Common myeloid progenitor, CD34-positive (primary cell): ENCODE results near the gene SVIL.
"Not testable (repeated sequence)": the region's sequence is repeated elsewhere in the genome, so short reads cannot be mapped to it uniquely, and the experiment has no call there.

ENCODE experiments used
- CTCF ChIA-PET: fragments of 350-600 bp; sonication (Branson Sonifier 250); formaldehyde crosslinking; loops from one replicate; lab custom pipeline; 2021; ENCODE audit warnings: antibody characterized with exemption; lab: Charles Lee
- POLR2A ChIA-PET: fragments of 350-600 bp; sonication (Branson Sonifier 250); formaldehyde crosslinking; loops from one replicate; lab custom pipeline; 2021; ENCODE audit warnings: antibody characterized with exemption; lab: Charles Lee
- DNase-seq, 3 donors: peaks; one replicate each; pipeline versions ENCODE4 v3.0.0 to v3.0.0-alpha.2; 2013
- H3K27ac ChIP-seq, 2 experiments: 1 replicate in 1 of 2; 2 replicates in 1 of 2; pipeline ENCODE4 v1.7.0; 2013; ENCODE audit warnings: inconsistent platforms in 2 of 2, low read length in 2 of 2, mild to moderate bottlenecking in 2 of 2, low read depth in 1 of 2, moderate library complexity in 1 of 2; ENCODE audit not compliant: severe bottlenecking in 2 of 2, insufficient read depth in 1 of 2, poor library complexity in 1 of 2
- H3K27me3 ChIP-seq, 5 experiments: replicated peaks in 2 of 5; 1 replicate in 3 of 5; 2 replicates in 2 of 5; pipeline versions ENCODE4 v1.6.1 to v1.7.0; 2013; ENCODE audit warnings: low read length in 4 of 5, mild to moderate bottlenecking in 2 of 5, moderate library complexity in 2 of 5, inconsistent platforms in 1 of 5; ENCODE audit not compliant: insufficient read depth in 5 of 5, control insufficient read depth in 4 of 5
- H3K36me3 ChIP-seq, 4 experiments: 1 replicate in 2 of 4; 2 replicates in 2 of 4; pipeline versions ENCODE4 v1.6.1 to v1.7.0; 2013; ENCODE audit warnings: low read length in 3 of 4, control low read depth in 1 of 4, mild to moderate bottlenecking in 1 of 4; ENCODE audit not compliant: control insufficient read depth in 4 of 4, insufficient read depth in 4 of 4
- H3K4me1 ChIP-seq, 4 experiments: 1 replicate in 3 of 4; 2 replicates in 1 of 4; pipeline versions ENCODE4 v1.6.1 to v1.7.1; 2013; ENCODE audit warnings: low read length in 3 of 4, mild to moderate bottlenecking in 3 of 4, control low read depth in 1 of 4, inconsistent platforms in 1 of 4, moderate library complexity in 1 of 4; ENCODE audit not compliant: control insufficient read depth in 4 of 4, insufficient read depth in 4 of 4; ENCODE audit errors: control extremely low read depth in 1 of 4
- H3K4me3 ChIP-seq, 7 experiments: 1 replicate in 4 of 7; 2 replicates in 3 of 7; pipeline versions ENCODE4 v1.5.1 to v1.7.0; 2013; ENCODE audit warnings: mild to moderate bottlenecking in 7 of 7, low read length in 6 of 7, moderate library complexity in 6 of 7, inconsistent platforms in 2 of 7, low read depth in 2 of 7, control low read depth in 1 of 7; ENCODE audit not compliant: insufficient read depth in 4 of 7, control insufficient read depth in 1 of 7; ENCODE audit errors: extremely low read depth in 1 of 7
- H3K9me3 ChIP-seq, 5 experiments: 1 replicate in 4 of 5; 2 replicates in 1 of 5; pipeline versions ENCODE4 v1.6.1 to v1.7.1; 2013; ENCODE audit warnings: low read length in 4 of 5, mild to moderate bottlenecking in 2 of 5, inconsistent platforms in 1 of 5, low read depth in 1 of 5, moderate library complexity in 1 of 5; ENCODE audit not compliant: control insufficient read depth in 4 of 5, insufficient read depth in 2 of 5; ENCODE audit errors: control extremely low read depth in 1 of 5
- WGBS: methylation state at CpG from one replicate; pipeline ENCODE4 v1.1.5; 2013; ENCODE audit not compliant: insufficient coverage; 5-methylcytosine and 5-hydroxymethylcytosine counted together

The SVIL gene

DNA sequence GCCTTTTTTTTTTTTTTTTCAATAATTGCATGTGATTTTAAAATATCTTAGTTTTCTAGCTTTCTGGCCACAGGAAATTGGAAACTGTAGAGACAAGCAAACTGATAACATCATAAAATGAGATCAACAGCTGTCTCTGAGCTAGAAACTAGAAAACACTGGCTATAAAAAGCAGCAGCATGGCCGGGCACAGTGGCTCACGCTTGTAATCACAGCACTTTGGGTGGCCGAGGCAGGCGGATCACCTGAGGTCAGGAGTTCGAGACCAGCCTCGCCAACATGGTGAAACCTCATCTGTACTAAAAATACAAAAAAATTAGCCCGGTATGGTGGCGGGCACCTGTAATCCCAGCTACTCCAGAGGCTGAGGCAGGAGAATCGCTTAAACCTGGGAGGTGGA, 81.7 kb downstream of the SVIL start:
- POLR2A ChIA-PET, H3K27ac ChIP-seq: not testable (repeated sequence)
- CTCF ChIA-PET: interaction anchor here (1.3 kb wide), 1 partner anchor 38 kb away, joined by 3 read pairs; no protein-coding TSS in a partner anchor

DNA sequence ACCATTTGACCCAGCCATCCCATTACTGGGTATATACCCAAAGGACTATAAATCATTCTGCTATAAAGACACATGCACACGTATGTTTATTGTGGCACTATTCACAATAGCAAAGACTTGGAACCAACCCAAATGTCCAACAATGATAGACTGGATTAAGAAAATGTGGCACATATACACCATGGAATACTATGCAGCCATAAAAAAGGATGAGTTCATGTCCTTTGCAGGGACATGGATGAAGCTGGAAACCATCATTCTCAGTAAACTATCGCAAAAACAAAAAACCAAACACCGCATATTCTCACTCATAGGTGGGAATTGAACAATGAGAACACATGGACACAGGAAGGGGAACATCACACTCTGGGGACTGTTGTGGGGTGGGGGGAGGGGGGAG, 85.3 kb downstream of the SVIL start:
- H3K4me3 ChIP-seq, H3K27me3 ChIP-seq, CTCF ChIA-PET, H3K9me3 ChIP-seq, H3K27ac ChIP-seq, POLR2A ChIA-PET, DNase-seq, H3K4me1 ChIP-seq: not testable (repeated sequence)
- no CpG with 5 or more reads among the region's 3 CpGs for WGBS
- H3K36me3 ChIP-seq: peaks cover 3 to 29% (median 10%) of the 10 kb centered on the region in 4 experiments

More for the DNA sequence above, 81.7 kb downstream of the SVIL start:
- H3K4me1 ChIP-seq, H3K27me3 ChIP-seq, H3K9me3 ChIP-seq, H3K4me3 ChIP-seq, DNase-seq: not testable (repeated sequence)
- H3K36me3 ChIP-seq: peaks cover 2 to 32% (median 10%) of the 10 kb centered on the region in 4 experiments
- 100% methylated on average over 6 of the region's 9 CpGs for WGBS

DNA sequence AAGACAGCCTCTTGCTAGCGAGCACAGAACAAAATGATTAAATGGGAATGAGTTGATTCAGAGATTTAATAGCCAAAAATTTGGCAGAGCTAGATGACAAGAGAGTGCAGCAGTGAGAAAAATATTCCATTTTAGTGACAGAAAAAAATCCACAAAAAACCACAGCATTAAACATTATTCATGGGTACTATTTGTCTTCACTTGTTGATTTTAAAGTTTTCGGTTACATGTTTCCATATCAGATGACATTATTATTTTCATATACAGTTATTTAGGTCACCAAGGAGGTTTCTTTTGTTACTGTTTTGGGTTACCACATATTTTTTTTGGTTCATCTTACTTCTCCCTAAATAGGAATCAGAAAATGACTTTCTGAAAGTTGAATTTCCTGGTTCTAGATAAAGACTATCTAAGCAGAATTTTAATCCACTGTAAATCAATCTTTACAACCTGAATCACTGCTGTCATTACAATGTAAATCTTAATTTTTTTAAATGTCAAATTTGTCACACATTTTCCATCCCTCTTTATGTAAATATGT, 87.9 kb downstream of the SVIL start:
- DNase-seq: no peak
- Histone ChIP-seq H3K4me1 (peaks cover 0 to 2% (median 0%) of the 10 kb centered on the region in 4 experiments), H3K4me3 (no peak overlapping the region), H3K27me3 (no peaks in the 10 kb centered on the region), H3K27ac (no peak overlapping the region), H3K36me3 (peaks cover 2 to 19% (median 7%) of the 10 kb centered on the region in 4 experiments), H3K9me3 (no peaks in the 10 kb centered on the region)
- POLR2A ChIA-PET: no interaction called here
- 100% methylated on average over 1 of the region's 2 CpGs for WGBS
- CTCF ChIA-PET: no interaction called here

DNA sequence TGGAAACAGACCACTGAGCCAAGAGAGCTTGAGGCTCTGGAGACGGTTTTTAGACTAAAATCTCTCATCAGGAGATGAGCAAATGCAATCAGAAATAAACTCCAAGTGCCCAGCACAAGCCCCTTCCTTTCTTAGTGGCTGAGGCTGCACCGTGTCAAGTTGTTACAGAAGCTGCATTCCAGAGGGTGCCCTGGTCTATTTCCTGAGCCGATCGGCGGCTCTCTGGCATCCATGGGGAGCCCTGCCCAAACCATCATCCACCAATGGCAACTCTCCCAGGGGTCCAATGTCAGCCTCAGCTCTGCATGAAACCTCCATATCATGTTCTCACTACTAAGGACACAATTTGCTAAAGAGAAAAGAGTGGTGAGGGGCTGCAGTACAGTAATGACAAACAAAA, 89.6 kb downstream of the SVIL start:
- H3K27me3 ChIP-seq: no peaks in the 10 kb centered on the region
- ChIA-PET POLR2A (no interaction called here), CTCF (interaction anchor here (0.6 to 1.0 kb wide), 2 partner anchors 10 to 28 kb away, joined by 4 to 5 read pairs; no protein-coding TSS in a partner anchor)
- no peaks in the 10 kb centered on the region for H3K9me3 ChIP-seq
- peaks cover 0 to 2% (median 0%) of the 10 kb centered on the region in 4 experiments for H3K4me1 ChIP-seq
- no peak for DNase-seq
- WGBS: 98% methylated on average over 5 of the region's 5 CpGs
- H3K4me3 ChIP-seq: no peak overlapping the region
- H3K36me3 ChIP-seq: peaks cover 0 to 4% (median 3%) of the 10 kb centered on the region in 4 experiments
- no peak overlapping the region for H3K27ac ChIP-seq

DNA sequence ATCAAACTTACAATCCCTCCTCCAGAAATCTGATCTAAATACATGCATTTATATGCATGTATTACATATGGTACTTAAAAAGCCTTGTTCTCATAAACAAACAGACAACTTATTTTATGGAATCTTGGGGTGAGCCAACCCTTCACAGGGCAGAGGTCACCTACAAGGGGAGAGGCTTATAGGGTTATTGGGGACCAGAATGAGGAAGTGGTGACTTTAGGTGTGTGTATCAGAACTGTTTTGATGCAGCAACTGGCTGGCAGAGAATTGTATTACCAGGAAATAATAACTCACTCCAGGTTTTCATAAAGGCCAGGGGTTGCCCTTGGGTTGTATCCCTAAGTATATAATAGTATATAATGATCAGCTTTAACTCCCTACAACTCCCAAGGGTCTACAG, 91.1 kb downstream of the SVIL start:
- Histone ChIP-seq H3K4me1 (peaks cover 0 to 2% (median 0%) of the 10 kb centered on the region in 4 experiments), H3K27ac (no peak overlapping the region), H3K4me3 (no peak overlapping the region), H3K9me3 (no peaks in the 10 kb centered on the region), H3K27me3 (no peaks in the 10 kb centered on the region), H3K36me3 (peaks cover 0 to 4% (median 3%) of the 10 kb centered on the region in 4 experiments)
- ChIA-PET POLR2A (interaction anchor here (0.6 kb wide), 1 partner anchor 11 kb away, joined by 3 read pairs; no protein-coding TSS in a partner anchor), CTCF (interaction anchor here (0.8 kb wide), 1 partner anchor 8 kb away, joined by 3 read pairs; no protein-coding TSS in a partner anchor)
- no peak for DNase-seq

DNA sequence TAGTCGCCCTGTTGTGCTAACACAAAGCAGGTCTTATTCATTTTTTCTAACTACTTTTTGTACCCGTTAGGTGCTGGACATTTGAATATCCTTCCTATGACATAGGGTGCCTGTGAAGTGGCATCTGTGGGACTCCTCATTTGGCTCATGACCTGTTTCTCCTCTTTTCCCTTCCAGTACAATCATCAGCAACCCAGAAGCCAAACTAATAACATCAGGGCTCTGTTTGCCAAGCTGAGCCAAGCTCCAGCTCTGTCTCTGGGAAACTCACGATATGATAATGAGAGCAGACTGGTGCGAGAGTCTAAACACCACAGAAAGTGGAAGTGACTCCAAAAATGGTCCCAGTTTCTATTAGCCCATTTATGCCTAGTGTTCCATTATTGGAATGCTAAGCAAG, 92.0 kb downstream of the SVIL start:
- ChIA-PET CTCF (no interaction called here), POLR2A (no interaction called here)
- peaks cover 0 to 7% (median 2%) of the 10 kb centered on the region in 4 experiments for H3K36me3 ChIP-seq
- no peaks in the 10 kb centered on the region for H3K4me1 ChIP-seq
- no peak overlapping the region for H3K27ac ChIP-seq
- no peaks in the 10 kb centered on the region for H3K9me3 ChIP-seq
- H3K27me3 ChIP-seq: no peaks in the 10 kb centered on the region
- DNase-seq: no peak
- WGBS: 95% methylated on average over 3 of the region's 4 CpGs
- H3K4me3 ChIP-seq: no peak overlapping the region

DNA sequence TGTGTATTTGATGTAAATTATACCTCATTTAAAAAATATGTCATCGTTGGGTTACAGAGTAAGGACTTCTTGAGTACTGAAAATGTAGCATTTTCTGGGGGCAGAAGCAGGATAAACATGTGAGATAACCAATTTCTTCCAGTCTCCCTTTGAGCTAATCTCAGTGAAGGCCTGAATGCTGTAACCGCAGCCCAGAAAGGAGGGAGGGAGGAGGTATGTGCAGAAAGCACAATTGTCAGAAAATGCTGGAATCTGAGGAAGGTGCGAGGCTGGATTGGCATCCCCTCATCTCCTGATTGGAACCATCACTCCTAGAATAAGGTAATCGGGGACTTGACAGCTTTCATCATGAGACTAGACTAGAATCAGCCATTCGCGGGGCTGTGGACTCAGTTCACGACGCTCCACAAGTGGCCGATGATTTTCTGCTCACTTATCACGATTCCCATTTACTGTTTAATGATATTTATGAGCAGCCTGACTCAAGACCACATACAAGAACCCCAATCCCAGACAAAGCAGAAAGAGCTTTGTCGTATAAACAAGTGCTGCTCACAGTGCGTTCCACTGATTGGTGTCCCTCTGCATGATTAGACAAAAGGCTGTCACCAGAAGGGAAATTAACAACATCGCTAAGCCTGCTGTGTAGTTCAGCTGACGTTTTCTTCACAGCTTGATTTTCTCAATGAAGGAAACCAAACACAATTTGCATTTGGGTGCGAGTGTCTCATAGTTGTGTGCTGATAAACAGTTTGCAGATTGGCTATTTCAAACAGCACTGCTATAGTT, 93.2 kb downstream of the SVIL start:
- no peaks in the 10 kb centered on the region for H3K4me1 ChIP-seq
- no peak overlapping the region for H3K27ac ChIP-seq
- H3K36me3 ChIP-seq: peaks cover 0 to 7% (median 2%) of the 10 kb centered on the region in 4 experiments
- no peak overlapping the region for H3K4me3 ChIP-seq
- 93% methylated on average over 13 of the region's 15 CpGs for WGBS
- POLR2A ChIA-PET: no interaction called here
- H3K27me3 ChIP-seq: no peaks in the 10 kb centered on the region
- DNase-seq: no peak
- H3K9me3 ChIP-seq: no peaks in the 10 kb centered on the region
- CTCF ChIA-PET: no interaction called here
